HS-27A (cell line): ENCODE measurements around the gene ABCC3.

ENCODE experiments used
- DNase-seq: peaks from one replicate; pipeline ENCODE4 v3.0.0-alpha.2; 2012; ENCODE audit warnings: low read depth, missing footprints

The ABCC3 gene

DNA sequence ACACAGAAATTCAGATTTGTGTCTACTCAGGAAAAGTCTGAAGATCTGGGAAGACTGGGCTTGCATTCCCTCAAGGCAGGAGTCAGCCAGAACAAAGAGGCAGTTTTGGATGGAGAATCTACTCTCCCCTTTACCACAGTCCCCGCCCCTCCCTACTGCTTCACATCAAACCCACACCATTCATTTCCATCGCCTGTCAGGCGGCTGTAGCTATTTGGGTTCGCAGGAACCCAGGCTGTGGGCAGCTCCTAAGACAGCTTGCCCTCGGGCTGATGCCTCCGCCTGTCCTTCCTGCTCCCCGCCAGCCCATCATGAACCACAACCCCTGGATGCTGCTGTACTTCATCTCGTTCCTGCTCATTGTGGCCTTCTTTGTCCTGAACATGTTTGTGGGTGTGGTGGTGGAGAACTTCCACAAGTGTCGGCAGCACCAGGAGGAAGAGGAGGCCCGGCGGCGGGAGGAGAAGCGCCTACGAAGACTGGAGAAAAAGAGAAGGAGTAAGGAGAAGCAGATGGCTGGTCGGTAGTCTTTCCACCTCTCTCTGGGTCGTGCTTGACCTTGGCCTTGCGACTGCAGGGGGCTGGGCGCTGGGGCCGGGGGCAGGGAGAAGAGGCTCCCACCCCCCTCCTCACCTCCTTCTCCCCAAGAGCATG is 27.0 kb upstream of the ABCC3 start:
- DNase-seq: no peak

DNA sequence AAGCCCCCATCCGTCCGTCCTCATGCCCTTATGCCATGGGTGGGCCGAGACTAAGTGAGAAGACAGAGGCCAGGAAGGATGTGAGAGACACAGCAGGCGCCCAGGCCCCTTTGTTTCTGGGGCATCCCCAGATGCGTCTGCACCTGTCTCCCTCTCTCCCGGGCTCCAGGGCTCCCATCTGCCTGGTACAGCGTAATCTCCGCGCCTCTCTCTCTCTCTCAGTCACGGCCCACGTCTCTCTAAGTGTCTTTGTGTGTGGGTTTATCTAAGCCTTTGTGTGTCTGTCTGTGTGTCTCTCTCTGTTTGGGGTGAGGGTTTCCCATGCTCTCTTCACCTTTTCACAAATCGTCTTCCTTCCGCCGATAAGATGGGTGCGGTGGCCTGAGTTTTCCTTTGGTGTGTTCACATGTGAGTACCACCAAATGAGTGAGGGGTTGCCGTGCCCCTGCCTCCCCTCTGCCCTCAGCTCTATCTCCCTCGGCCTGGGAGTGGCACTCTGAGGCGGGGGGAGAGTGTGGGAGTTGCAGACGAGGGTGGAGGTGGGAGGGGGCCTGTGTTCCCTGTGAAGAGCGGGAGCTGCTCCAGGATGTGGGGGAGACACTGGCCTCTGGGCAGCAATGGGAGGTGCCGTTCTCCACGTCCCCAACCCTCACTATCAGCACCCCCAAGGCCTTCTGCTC is 25.8 kb upstream of the ABCC3 start:
- no peak for DNase-seq

DNA sequence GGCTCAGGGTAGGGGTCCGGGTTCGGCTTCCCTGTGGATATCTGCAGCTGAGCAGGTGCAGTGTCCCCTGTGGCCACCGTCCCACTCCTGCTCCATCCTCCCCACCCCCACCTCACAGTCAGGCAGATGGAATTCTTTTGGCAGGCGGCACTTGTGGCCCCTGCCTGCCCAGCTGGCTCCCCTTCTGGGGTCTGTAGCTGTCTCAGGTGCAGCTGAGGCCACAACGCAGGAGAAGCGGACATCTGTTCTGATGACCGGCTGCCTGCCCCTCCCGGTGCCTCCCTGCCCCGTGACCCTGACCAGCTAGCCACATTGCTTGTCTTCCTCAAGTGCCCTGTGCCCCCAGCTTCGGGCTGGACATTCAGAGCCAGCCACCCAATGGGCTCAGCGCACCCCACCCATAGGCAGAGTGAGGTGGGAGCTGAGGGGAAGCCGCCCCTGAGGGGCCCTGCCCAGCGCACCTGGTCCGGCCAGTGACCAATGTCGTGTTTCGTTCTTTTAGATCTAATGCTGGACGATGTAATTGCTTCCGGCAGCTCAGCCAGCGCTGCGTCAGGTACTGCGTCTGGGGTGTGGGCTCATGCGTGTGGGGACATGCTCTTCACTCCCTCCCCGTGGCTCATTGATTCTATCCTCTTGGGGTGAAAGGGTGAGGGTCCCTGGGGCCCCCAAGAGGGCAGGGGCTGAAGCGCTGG is 25.2 kb upstream of the ABCC3 start:
- DNase-seq: no peak

GRCh38 chr17:50611634-50612033 is 23.0 kb upstream of the ABCC3 start:
- no peak for DNase-seq

DNA sequence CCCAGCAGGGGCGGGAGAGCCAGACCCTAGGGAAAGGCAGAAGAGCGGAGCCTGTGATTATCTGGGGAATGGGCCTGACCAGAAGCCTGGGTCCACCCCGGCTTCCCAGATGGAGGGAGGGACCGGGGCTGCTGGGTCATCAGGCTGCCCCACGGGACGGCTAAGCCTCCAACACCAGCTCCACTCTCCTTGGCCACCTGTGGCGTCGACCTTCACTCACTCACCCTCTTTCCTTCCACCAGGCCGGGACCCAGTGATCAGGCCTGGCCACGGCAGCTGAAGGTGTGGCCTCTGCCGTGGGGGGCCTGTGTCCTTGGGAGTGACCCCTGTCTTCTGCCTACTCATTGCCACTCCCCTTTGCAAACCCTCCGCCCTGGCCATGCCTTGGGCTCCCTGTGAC is 22.4 kb upstream of the ABCC3 start:
- no peak for DNase-seq

DNA sequence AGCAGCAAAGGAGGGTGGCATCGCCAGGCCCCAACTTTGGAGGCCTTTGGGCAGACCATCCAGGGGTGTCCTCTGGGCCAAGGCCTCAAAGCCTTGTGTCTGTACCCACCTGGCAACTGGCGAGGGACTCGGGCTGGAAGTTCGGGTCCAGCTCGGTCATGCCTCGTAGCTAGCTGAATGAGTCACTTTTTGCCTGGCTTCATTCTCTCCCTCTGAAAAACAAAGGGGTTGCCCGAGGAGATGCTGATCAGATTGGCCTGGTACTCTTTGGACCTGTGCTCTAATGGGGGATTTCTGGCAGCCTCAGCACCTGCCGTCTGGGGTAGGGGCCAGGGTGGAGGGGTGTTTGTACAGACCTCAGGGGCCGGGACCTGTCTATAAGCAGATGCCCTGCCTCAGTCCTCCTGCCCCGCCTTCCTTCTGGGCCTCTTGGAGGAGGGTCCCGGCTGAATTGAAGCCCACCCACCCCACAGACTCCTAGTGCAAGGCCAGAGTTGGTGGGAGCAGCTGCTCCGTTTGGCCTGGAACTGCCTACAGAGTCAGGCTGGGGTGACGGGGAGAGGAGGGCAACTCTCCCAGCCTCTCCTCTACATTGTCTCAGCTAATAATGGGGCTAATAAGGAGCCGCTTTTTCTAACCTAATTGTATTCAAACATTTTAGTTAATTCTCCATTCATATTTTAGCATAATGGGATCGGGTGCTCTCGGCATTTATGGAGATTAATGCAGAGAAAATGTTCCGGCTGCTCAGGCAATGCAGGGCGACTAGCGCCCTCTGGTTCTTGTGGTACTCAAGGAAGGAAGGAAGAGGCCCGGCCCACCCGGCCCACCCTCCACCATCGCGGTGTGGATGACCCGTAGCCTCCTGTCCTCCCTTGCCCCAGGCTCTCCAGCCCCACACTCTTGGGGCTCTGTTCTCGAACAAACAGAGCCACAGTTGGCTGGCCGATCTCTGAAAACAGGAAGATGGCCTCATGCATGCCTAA is 21.4 kb upstream of the ABCC3 start:
- no peak for DNase-seq

- DNase-seq: no peak
These were observed 20.1 kb upstream of the ABCC3 start for GRCh38 chr17:50614471-50615051.

- DNase-seq: no peak
These were observed 18.9 kb upstream of the ABCC3 start for GRCh38 chr17:50615828-50616227.

GRCh38 chr17:50618300-50618699 is 16.4 kb upstream of the ABCC3 start:
- no peak for DNase-seq

- DNase-seq: no peak
These were observed 15.7 kb upstream of the ABCC3 start for GRCh38 chr17:50618941-50619340.

DNA sequence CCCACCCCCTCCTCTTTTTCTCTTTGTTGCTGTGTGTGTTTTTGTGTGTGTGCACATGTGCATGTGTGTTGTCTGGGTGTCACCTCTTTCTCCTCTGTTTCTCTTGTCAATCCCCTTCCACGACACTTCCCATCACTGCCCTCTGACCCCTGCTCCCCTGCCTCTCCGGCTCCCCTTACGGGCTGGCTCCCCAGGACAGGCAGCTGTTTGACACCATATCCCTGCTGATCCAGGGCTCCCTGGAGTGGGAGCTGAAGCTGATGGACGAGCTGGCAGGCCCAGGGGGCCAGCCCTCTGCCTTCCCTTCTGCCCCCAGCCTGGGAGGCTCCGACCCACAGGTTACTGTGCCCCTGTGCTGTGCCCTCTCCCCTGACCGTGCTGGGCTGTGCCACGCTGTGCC is 15.2 kb upstream of the ABCC3 start:
- no peak for DNase-seq

DNA sequence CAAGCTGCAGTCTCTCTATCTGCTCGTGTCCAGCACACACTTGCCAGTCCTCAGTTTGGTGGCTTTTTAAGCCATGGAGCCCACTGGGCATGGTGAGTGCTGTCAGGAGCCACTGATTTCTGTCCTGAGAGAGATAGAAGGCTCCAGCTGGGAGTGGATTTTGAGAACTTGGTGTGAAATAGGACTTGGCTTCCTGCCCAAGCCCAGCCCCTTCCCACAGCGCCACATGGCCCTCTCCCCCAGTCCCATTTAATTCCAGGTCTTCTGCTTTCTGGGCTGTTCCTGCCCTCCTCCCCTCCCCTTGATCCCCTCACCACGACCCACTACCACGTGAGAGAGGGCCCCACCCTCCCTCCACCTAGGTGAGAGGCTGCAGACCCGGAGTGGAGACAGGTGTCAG is 14.4 kb upstream of the ABCC3 start:
- DNase-seq: no peak

DNA sequence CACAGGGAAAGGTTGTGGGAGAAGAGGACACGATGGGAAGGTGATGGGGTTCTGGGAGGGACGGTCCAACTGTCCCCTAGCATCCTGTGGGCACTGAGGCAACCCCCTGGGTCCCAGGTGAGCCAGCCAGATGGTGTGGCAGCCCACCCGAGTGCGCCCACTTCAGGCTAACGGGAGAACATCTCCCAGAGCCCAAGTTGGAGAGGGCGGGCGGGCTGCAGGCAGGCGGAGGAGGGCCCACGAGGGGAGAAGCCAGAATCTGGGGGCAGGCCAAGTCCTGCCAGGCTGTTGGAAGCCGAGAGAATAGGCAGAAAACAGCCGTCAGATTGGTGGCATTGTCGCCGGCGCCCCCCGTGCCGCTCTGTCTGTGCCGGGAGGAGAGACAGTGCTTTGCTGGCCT is 13.8 kb upstream of the ABCC3 start:
- DNase-seq: no peak

GRCh38 chr17:50621574-50622031 is 13.1 kb upstream of the ABCC3 start:
- no peak for DNase-seq

DNA sequence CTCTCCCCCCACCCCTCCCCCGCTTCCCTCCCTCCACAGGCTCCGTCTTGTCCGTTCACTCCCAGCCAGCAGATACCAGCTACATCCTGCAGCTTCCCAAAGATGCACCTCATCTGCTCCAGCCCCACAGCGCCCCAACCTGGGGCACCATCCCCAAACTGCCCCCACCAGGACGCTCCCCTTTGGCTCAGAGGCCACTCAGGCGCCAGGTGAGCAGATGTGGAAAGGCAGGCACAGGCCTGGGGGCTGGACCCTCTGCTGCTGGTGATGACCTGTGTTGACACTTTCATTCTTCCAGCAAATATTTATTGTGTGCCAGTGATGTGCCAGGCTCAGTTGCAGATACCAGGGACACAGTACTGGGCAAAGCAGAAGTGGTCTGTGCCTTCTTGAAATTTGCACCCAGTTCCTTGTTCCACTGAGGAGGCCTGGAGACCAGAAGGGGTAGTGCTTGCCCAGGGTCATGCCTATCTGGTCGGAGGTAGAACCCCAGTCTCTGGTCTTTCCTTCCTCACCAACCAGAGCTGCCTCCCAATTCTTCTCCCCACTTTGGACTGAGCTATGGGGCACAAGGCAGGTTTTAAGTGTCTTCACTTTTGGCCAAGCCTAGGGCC is 10.3 kb upstream of the ABCC3 start:
- DNase-seq: no peak

GRCh38 chr17:50625032-50625871 is 9.4 kb upstream of the ABCC3 start:
- DNase-seq: no peak

- no peak for DNase-seq
These were observed 8.6 kb upstream of the ABCC3 start for GRCh38 chr17:50626037-50626574.

GRCh38 chr17:50627036-50627781 is 7.5 kb upstream of the ABCC3 start:
- no peak for DNase-seq
